Muscle layer of colon (tissue), 2 donors: ENCODE measurements around the gene LSM4.
"Not testable (repeated sequence)": the region's sequence is repeated elsewhere in the genome, so short reads cannot be mapped to it uniquely, and the experiment has no call there.

Experiments used
- H3K27ac ChIP-seq: one replicate; pipeline ENCODE4 v1.7.0; 2013; ENCODE audit warnings: low read depth, mild to moderate bottlenecking, low read length, moderate library complexity
- H3K27me3 ChIP-seq, 2 donors: one replicate each; pipeline ENCODE4 v1.7.0; 2013; ENCODE audit warnings: low read length in 2 of 2, mild to moderate bottlenecking in 2 of 2; ENCODE audit not compliant: insufficient read depth in 2 of 2, control insufficient read depth in 1 of 2
- H3K36me3 ChIP-seq: one replicate; pipeline ENCODE4 v1.7.0; 2013; ENCODE audit warnings: mild to moderate bottlenecking, low read length; ENCODE audit not compliant: insufficient read depth
- H3K4me1 ChIP-seq: one replicate; pipeline ENCODE4 v1.7.0; 2013; ENCODE audit warnings: mild to moderate bottlenecking, low read length; ENCODE audit not compliant: insufficient read depth
- H3K4me3 ChIP-seq, 2 donors: one replicate each; pipeline ENCODE4 v1.7.0; 2013; ENCODE audit warnings: low read length in 2 of 2, low read depth in 1 of 2, mild to moderate bottlenecking in 1 of 2, moderate library complexity in 1 of 2
- H3K9ac ChIP-seq: one replicate; pipeline ENCODE4 v1.7.0; 2013; ENCODE audit warnings: low read length
- H3K9me3 ChIP-seq: one replicate; pipeline ENCODE4 v1.7.0; 2013; ENCODE audit warnings: mild to moderate bottlenecking, low read length
- donor health status: abdominal sarcoma.
- donor health status: Adenocarcinoma of cecum.

The LSM4 gene

GRCh38 chr19:18322759-18323460 is at the start of gene LSM4:
Gene LSM4 (minus strand): TSS chr19:18323076. CDS start chr19:18323020, 56 bp downstream.
- H3K4me1 ChIP-seq = peaks cover 27% of the 10 kb centered on the region
- peak within 1 kb of the TSS; percentile 78 to 89 for H3K4me3 ChIP-seq
- H3K9me3 ChIP-seq = no peaks in the 10 kb centered on the region
- H3K9ac ChIP-seq = peak within 1 kb of the TSS; percentile 94
- H3K36me3 ChIP-seq = no peaks in the 10 kb centered on the region
- peak within 1 kb of the TSS; percentile 83 for H3K27ac ChIP-seq
- H3K27me3 ChIP-seq = no peaks in the 10 kb centered on the region

GRCh38 chr19:18368504-18369222 is 45.8 kb upstream of the LSM4 start:
- no peaks in the 10 kb centered on the region for H3K36me3 ChIP-seq
- peaks cover 17% of the 10 kb centered on the region for H3K4me1 ChIP-seq
- no peaks in the 10 kb centered on the region for H3K9me3 ChIP-seq
- H3K27me3 ChIP-seq = no peaks in the 10 kb centered on the region
- no peak overlapping the region for H3K27ac ChIP-seq
- H3K4me3 ChIP-seq = no peak overlapping the region
- no peak overlapping the region for H3K9ac ChIP-seq

GRCh38 chr19:18366021-18366435 is 43.2 kb upstream of the LSM4 start:
- Histone ChIP-seq H3K27ac (peak overlapping the region; percentile 19), H3K36me3 (peaks cover 4% of the 10 kb centered on the region), H3K4me3 (no peak overlapping the region), H3K27me3 (no peaks in the 10 kb centered on the region), H3K4me1 (peaks cover 14% of the 10 kb centered on the region), H3K9ac (no peak overlapping the region), H3K9me3 (no peaks in the 10 kb centered on the region)

- Histone ChIP-seq H3K4me3 (peak overlapping the region in 1 of 2 donors; percentile 14), H3K9ac (peak overlapping the region; percentile 25), H3K27ac (peak overlapping the region; percentile 6), H3K27me3 (no peaks in the 10 kb centered on the region), H3K9me3 (no peaks in the 10 kb centered on the region), H3K36me3 (peaks cover 4% of the 10 kb centered on the region), H3K4me1 (peaks cover 14% of the 10 kb centered on the region)
These were observed 42.1 kb upstream of the LSM4 start for GRCh38 chr19:18364826-18365528.

- H3K27ac ChIP-seq = peak overlapping the region; percentile 6
- peak overlapping the region in 1 of 2 donors; percentile 14 for H3K4me3 ChIP-seq
- H3K27me3 ChIP-seq, H3K9me3 ChIP-seq, H3K36me3 ChIP-seq, H3K9ac ChIP-seq: not testable (repeated sequence)
- H3K4me1 ChIP-seq = peaks cover 14% of the 10 kb centered on the region
These were observed 41.5 kb upstream of the LSM4 start for GRCh38 chr19:18364277-18364825.

GRCh38 chr19:18363787-18364186 is 40.9 kb upstream of the LSM4 start:
- peaks cover 4% of the 10 kb centered on the region for H3K36me3 ChIP-seq
- no peak overlapping the region for H3K4me3 ChIP-seq
- no peaks in the 10 kb centered on the region for H3K9me3 ChIP-seq
- no peak overlapping the region for H3K27ac ChIP-seq
- H3K27me3 ChIP-seq = no peaks in the 10 kb centered on the region
- peaks cover 14% of the 10 kb centered on the region for H3K4me1 ChIP-seq
- no peak overlapping the region for H3K9ac ChIP-seq

- H3K9ac ChIP-seq = no peak overlapping the region
- no peak overlapping the region for H3K27ac ChIP-seq
- no peaks in the 10 kb centered on the region for H3K27me3 ChIP-seq
- no peaks in the 10 kb centered on the region for H3K9me3 ChIP-seq
- H3K4me1 ChIP-seq = peaks cover 14% of the 10 kb centered on the region
- H3K36me3 ChIP-seq = peaks cover 4% of the 10 kb centered on the region
- H3K4me3 ChIP-seq = no peak overlapping the region
These were observed 40.2 kb upstream of the LSM4 start for GRCh38 chr19:18362934-18363542.

GRCh38 chr19:18361646-18362045 is 38.8 kb upstream of the LSM4 start:
- Histone ChIP-seq H3K9me3 (no peaks in the 10 kb centered on the region), H3K36me3 (peaks cover 18% of the 10 kb centered on the region), H3K27me3 (no peaks in the 10 kb centered on the region), H3K27ac (no peak overlapping the region), H3K4me3 (no peak overlapping the region), H3K9ac (no peak overlapping the region), H3K4me1 (peaks cover 14% of the 10 kb centered on the region)

- no peak overlapping the region for H3K9ac ChIP-seq
- H3K27ac ChIP-seq = no peak overlapping the region
- H3K4me3 ChIP-seq = no peak overlapping the region
- no peaks in the 10 kb centered on the region for H3K9me3 ChIP-seq
- H3K36me3 ChIP-seq = peaks cover 20% of the 10 kb centered on the region
- no peaks in the 10 kb centered on the region for H3K27me3 ChIP-seq
- no peaks in the 10 kb centered on the region for H3K4me1 ChIP-seq
These were observed 34.2 kb upstream of the LSM4 start for GRCh38 chr19:18357041-18357440.

GRCh38 chr19:18354743-18355142 is 31.9 kb upstream of the LSM4 start:
- peaks cover 16% of the 10 kb centered on the region for H3K36me3 ChIP-seq
- H3K9ac ChIP-seq, H3K4me3 ChIP-seq, H3K27ac ChIP-seq, H3K27me3 ChIP-seq, H3K9me3 ChIP-seq, H3K4me1 ChIP-seq: not testable (repeated sequence)
